Dedifferentiated amniotic fluid mesenchymal stem cell (primary cell): Measurements from ENCODE around the gene DSTN.
A peak's percentile ranks its signal among the peaks of the same experiment; 100 is the strongest.

ENCODE experiments used
- DNase-seq: peaks from one replicate; pipeline ENCODE4 v3.0.0-alpha.2; 2016; ENCODE audit errors: extremely low spot score

DSTN gene

DNA sequence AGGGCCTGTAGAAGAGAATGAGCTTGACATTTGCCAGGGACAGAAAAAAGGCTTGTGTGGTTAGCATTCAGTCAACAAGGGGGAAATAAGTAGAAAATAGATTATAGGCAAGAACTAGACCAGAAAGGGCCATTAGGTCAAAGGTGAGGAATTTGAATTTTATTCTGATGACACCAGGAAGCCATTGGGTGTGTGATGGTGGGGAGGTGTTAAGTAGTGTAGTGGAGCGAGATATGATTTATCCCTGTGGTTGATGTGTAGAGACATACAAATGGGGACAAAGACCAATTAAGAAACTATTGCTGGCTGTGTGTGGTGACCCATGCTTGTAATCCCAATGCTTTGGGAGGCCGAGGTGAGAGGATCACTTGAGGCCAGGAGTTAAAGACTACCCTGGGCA, 11.0 kb downstream of the DSTN start:
- DNase-seq = no peak

DNA sequence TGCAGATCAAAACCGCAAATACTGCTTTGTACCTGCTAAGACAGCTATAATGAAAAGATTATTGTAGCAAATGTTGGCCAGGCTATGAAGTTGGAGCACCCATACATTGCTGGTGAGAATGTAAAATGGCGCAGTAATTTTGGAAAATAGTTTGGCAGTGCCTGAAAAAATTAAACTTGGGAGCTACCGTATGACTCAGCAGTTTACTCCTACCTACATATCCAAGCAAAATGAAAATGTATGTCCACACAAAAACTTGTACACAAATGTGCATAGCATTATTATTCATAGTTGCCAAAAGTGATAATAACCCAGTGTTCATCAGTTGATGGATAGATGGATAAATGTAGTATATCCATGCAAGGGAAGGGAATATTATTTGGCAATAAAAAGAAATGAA, 13.3 kb downstream of the DSTN start:
- no peak for DNase-seq

DNA sequence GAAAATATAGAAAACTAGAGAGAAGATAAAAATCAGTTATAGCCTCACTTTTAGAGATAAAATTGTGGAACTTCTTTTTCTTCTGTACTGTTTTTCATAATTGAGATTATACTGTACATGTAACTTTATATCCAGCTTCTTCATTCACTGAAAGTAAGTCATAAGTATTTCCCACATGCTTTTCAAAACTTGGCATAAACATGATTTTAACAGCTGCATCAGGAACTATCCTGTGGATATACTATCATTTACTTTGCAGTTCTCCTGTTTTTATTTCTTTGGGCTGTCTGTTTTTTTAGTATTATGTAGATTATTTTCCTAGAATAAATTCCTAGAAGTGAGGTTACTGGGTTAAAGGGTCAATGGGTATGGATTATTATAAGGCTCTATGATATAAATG, 14.8 kb downstream of the DSTN start:
- DNase-seq = no peak

DNA sequence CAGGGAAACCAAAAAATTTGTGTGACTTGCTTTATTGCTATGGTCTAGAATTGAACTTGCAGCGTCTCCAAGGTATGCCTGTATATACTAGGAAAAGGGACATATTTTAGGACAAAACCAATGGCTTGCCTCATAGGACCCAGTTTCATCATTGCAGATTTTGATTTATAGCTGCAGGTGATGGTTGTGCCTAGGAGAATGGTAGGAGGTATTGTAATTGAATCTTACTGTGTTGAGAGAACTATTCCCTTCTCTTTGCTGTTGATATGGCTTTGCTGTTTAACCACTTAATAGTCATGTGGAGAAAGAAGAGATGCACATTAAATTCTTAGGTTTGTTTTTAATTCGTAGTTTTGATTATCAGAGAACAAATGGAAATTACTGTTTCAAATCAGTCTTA, 16.4 kb downstream of the DSTN start:
- no peak for DNase-seq

- no peak for DNase-seq
Measured at GRCh38 chr20:17587148-17587547, 17.3 kb downstream of the DSTN start.

- no peak for DNase-seq
Measured at GRCh38 chr20:17587824-17588223, 17.9 kb downstream of the DSTN start.

- DNase-seq = no peak
Measured at GRCh38 chr20:17589161-17589834, 19.4 kb downstream of the DSTN start.

GRCh38 chr20:17590245-17590644, 20.4 kb downstream of the DSTN start:
- DNase-seq = no peak

DNA sequence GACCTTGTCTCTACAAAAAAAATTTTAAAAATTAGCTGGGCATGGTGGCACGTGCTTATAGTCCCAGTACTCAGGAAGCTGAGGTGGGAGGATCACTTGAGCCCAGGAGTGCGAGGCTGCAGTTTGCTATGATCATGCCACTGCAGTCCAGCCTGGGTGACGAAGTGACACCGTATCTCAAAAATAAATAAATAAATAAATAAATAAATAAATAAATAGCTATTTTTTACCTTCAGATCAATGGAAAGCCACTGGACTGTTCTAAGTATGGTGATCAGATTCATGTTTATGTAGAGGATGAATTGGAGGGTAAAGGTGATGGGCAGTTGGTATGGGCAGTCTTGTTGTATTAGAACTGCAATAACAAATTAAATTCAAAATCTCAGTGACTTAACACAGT, 24.0 kb downstream of the DSTN start:
- no peak for DNase-seq

DNA sequence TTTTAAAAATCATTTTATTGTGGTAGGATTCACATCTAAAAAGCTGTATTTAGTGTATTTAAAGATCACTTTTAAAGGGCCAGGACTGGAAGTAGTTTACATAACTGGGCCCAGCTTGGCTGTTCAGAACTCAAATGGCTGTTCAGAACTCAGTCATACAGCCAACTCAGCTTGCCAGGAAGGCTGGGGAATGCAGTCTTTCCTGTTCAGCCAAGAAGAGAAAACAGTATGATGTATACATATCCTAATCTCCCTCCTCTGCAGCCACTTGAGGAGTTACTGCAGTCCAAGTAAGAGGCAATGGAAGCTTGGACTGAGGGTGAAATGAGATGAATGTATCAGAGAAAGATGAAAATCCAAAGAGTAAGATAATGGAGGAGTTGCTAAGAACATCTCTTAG, 24.6 kb downstream of the DSTN start:
- DNase-seq = peak; percentile 67

- no peak for DNase-seq
Measured at GRCh38 chr20:17595856-17596255, 26.0 kb downstream of the DSTN start.

DNA sequence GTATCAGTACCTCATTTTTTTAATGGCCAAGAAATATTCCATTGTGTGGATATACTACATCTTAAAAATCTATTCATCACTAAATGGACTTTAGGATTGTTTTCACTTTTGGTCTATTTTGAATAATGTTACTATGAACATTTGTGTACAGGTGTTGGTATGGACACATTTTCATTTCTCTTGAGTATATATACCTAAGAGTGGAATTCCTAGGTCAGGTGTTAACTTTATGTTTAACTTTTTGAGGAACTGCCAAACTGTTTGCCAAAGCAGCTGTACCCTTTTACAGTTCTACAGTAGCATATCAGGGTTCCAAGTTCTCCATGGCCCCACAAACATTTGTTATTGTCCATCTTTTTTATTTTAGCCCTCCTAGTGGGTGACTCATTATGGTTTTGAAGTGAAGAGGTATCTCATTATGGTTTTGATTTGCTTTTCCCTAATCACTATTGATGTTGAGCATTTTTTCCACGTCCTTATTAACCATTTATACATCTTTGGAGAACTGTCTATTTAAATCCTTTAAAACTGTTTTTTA, 28.2 kb downstream of the DSTN start:
- DNase-seq = no peak

GRCh38 chr20:17601957-17602356, 32.1 kb downstream of the DSTN start:
- DNase-seq = no peak

DNA sequence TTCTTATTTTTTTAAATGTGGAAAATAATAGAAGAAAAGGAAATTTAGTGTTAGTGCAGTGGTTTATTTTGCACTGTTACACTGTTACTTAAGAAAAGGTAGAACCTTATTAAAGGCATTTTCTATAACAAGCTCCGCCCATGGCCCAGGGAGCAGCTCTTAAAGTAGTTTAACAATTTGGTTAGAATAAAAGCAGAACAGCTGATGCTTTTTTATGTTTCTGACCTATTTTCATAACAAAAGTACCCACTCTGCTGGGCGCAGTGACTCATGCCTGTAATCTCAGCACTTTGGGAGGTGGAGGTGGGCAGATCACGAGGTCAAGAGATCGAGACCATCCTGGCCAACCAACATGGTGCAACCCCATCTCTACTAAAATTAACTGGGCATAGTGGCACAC, 32.6 kb downstream of the DSTN start:
- DNase-seq = no peak

DNA sequence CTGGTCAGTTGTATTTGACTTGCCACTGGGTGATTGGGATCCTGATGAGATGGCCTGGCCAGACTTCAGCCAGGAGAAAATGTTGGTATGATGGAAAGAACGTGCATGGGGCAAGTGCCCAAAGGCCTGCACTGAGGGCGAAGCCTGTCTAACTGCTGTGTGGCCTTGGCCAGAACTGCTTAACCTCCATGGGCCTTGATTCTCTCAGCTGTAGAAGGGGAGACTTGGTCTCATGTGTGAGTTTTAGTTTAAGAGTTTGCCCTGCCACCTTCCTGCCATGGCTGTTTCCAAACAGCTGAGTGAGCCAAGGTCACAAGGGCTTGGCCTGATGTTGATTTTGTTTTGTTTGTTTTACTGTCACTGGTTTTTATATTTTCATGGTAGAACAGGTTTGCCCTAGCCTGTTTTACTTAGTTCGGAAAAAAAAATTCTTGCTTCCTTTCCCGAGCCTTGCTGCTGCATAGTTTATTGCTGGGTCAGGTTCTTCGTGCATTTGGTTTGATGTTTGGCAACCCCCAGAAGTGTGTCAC, 35.3 kb downstream of the DSTN start:
- no peak for DNase-seq

- no peak for DNase-seq
Measured at GRCh38 chr20:17606001-17606400, 36.1 kb downstream of the DSTN start.

DNA sequence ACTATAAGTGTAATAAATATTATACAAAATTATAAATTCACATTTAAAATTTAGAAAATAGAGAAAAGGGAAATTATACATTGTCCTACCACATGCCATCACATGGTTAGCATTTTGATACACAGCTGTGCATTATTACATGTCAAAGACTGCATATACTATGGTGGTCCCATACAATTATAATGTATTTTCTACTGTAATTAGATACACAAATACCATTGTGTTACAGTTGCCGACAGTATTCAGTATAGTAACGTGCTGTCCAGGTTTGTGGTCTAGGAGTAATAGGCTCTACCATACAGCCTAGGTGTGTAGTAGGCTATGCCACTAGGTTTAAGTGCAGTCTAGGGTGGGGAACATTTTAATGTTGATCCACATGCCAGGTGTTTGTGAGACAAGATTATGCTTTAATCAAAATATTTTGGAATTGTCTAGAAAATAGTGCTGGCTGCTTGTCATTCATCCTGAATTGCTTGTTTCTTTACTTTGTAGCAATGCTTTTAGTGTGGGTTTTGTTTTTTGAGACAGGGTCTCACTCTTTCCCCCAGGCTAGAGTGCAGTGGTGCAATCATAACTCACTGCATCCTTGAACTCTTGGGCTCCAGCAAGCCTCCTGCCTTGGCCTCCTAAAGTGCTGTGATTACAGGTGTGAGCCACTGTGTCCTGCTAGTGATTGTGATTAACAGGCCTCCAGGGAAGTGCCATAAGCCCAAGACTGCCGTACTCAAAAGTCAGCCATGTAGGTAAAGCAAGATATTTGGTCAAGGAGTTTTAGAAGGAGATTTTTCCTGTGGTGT, 39.0 kb downstream of the DSTN start:
- DNase-seq = no peak

- no peak for DNase-seq
Measured at GRCh38 chr20:17609811-17610377, 40.0 kb downstream of the DSTN start.

GRCh38 chr20:17610566-17611289, 40.9 kb downstream of the DSTN start:
- no peak for DNase-seq

DNA sequence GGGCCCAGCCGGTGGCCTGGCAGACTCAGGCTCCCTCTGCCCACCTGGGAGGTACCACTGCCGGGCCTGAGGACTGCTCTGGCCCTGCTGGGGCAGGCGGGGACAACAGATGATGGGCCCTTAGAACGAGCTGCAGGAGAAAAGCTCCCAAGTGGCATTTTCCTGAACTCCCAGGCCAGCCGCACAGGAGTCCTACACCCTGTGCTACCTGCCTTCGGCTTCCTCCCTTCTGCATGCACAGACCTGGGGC, 41.3 kb downstream of the DSTN start:
- no peak for DNase-seq

GRCh38 chr20:17611540-17612286, 41.8 kb downstream of the DSTN start:
- DNase-seq = no peak
